AG08396 (cell line): ENCODE results near the gene FYN.
A peak's percentile ranks its signal among the peaks of the same experiment; 100 is the strongest.

ENCODE experiments used
- DNase-seq: peaks from one replicate; pipeline ENCODE4 v3.0.0; 2012; ENCODE audit warnings: low spot score, mixed read lengths

Gene FYN

DNA sequence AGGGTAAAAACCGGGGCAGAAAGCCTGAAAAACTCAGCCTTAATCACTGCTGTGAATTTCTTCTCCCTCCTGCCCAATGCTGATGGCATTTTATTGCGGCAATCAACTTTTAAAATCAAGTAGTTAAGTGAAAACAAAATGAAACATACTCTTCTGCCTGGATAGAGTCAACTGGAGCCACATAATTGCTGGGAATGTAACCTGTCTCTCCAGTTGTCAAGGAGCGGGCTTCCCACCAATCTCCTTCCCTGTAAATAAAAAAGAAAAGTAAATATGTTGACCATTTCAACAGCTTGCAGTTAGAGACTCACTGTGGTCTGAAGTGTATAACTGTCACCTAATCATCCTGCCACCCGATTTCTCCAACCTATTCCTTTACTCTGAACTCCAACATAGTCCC is 165.5 kb downstream of the FYN start:
- no peak for DNase-seq

DNA sequence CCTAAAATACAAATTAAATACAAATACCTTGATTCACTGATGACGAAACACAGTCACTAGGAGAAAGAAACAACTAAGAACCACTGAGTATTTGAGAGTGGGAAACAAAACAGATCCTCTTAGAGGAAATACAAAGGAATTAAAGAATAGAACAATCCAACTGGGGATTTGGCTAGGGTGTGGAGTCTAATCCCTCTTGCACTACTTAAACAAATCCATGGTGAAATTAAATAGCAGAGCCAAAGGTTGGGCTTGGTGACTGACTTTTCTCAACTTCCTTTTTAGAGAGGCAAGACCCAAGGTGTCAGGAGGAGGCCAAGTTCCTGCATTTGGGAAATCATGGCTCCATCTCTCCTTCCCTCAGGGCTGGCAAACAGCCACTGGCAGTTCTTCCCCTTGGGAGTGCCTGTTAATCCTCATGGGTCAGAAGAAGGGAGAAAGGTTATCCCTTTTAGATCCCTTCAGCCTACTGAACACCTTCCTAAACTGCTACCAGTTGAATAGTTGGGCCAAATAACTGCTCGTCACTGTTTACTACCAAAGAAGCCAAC is 166.3 kb downstream of the FYN start:
- DNase-seq, result no peak

DNA sequence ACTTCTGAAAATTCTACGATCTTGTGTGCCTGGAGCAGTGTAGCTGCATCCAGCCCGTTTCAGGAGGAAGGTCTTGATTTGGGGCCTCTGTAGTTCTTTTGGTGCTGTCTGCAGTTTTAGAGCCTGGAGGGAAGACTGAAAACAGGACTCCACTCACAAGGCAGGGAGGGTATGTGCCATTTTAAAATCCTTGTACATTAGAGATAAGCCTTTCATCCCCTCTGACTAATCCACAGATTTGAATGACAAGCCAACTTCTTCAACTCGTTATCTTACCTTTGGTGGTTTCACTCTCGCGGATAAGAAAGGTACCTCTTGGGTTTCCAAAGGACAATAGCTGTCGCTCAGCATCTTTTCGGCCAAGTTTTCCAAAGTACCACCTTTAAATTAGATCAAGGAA is 169.5 kb downstream of the FYN start:
- no peak for DNase-seq

DNA sequence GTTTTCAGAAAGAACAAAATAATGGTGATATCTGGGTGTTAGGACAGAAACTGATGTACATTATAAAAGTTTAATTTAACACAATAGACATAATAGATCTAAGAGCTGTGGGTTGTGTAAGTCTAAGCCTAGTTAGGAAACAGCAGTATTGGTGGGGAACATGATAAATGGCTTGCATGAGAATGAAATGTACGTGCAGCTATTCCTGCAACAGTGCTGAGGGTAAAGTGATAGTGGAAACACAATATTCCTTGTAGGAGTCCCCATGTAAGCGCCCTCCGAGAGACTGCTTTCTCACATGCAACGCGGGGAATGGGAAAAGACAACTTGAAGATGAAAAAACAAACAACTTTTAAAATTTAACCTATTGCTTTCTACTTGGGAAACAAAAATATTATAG is 171.0 kb downstream of the FYN start:
- DNase-seq, result no peak

DNA sequence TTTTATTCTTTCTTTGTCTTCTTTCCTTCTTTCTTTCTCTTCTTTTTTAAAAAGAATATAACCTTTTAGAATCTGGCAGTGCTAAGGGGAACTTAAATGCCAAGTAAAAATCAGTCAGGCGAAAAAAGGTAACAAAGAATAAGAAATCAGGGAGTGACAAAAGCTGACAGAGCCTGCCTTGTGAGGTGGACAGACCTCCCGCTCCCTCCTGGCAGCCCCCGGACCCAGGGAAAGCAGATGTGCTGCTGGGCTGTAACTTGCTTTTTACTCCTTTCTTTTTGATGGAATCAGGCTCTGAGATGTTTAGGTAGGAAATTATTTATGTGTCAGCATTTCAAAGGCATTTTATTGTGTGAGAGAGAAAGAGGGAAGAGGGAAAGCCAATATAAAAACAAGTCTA is 172.1 kb downstream of the FYN start:
- no peak for DNase-seq

DNA sequence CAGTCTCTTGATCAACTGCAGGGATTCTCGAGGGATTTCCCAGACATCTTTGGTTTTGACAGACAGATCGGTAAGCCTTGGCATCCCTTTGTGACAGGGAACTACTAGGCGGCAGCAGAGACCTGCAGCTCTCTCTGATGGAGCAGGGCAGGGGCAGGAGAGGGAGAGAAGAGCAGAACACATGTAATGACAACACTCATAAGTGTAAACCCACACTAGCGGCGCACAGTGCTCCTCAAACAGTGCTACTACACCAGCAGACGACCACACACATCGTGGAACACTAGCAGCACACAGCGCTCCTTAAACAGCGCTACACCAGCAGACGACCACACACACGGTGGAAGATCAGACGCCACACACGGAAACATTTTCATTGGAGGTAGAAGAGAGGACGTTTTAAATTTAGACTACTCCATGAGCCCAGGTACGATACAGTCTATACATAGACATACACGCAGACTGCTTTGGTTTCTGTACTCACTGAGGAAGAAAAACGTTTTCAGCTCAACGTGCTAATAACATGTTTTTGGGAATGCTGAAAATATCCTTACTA is 173.0 kb downstream of the FYN start:
- no peak for DNase-seq

DNA sequence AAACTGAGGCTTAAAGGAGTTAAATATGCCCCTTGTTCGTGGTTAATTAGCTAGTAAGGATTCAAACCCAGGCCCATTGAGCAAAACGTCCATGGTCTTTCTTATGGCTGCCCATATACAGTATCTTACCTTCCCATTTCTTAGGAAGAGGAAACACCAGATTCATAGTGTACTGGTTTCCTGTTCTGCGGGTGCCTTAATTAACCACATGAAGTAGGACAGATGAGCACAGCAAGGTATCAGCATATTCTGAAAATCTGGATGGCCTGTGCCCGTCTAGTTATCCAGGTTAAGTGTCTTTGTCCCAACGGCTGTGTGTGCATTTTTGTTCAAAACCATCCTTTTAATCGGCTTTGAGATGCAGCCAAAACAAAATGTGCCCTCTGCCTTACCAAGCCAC is 174.1 kb downstream of the FYN start:
- no peak for DNase-seq

DNA sequence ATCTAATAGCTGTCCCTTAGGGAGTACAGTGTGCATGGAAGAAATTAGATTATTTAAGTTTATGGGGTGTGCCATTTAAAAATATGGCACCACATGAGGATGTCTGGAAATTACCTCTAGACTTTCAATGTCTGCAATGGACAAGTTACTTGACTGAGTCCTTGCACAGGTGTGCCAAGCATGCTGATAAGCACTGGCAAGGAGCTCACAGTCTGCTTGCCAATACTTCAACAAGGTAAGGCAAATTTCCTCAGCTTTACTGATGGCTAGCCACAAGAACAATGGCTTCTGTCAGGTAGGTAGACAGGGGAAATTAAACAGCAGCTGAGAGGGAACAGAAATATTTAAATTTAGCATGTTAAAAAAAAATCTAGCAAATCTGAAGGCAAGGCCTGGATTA is 176.4 kb downstream of the FYN start:
- no peak for DNase-seq

DNA sequence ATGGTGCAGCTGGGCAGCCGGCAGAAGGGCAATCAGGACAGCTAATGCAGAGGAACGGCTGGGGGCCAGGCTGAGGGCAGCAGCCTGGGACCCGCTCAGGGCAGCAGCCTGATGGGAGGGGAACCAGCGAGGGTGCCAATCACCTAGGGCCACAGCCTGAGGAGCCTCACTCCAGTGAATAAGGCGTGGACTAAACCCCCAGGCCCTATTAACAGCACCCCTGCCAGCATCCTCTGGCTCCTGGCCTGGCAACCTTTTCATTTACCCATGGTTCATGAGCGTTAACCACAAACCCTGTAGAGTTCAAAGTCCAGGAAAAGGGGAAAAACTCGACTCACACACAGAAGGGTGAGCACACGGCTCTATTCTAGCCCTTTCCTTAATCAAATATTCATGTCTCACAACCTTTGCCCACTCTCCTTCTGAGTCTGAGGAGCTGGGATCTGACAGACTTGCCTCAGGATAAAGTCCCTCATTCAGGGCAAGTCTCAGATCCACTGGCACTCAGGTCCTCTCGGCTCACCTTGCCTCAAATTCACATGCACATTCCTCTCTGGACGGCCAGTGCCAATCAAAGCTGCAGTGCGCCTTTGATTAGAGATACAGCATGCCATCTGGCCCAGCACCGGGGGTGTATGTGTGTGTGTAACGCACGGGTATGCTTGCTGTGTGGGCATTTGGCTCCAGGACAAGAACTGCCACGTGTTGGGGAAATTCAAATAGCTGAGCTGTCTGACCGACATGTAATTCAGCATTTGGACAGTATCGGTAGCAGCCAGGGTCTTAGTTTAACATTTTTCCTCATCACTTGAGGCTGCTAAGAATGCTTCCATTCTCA is 180.7 kb downstream of the FYN start:
- DNase-seq, result no peak

DNA sequence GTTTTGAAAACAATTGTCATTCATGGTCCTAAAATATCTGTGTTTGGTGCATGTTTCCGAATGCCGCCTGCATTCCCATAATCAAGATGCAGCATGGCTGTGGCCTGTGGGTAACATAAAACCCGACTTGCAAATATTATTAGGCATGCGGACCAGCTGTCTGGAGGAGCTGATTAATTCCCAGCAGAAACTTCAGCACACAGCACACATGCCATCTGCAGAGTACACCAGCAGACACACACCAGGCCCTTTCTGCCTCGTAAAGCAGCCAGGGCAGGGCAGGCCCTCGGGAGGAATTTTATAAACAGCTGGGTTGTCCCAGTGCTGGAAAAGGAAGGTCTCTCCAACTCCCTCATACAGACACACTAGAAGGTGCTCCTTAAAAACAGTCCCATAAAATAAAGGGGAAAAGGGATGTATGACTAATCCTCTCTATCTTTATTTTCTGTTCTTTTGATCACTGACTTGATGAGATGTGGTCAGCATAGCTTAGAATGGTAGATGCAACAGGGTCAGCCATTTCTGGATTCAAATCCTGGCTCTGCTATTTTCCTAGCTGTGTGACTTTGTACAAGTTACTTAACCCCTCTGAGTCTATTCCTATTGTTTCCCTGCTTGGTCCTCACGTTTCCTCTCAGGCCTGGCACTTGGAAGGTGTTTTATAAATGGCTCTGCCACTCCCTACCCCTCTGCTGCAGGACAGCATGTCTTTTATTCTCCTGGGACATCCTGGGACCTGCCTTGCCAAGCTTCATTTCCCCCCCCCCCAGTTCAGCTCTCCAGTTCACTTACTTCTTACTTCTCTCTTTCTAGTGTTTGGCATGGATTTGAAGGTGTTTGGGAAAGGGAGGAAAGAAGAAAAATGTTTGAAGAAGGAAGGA is 181.7 kb downstream of the FYN start:
- no peak for DNase-seq

DNA sequence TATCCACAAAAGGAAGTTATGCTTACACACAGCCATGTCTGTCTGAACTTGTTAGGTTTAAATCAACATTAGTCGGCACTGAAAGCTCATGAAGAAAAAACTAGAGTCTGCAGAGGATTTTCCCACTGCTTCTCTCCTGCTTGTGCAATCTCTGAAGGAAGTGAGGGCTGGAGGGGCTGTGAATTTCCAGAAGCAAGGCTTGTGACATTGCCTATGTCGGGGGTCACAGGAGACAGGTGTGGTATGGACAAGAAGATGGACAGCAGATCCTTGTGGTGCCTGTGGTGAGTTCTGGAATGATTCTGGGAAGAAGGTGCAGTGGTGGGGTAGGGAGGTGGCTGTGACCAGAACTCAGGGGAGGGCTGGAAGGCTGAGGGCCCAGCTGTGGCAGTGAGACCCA is 183.3 kb downstream of the FYN start:
- DNase-seq, result no peak

DNA sequence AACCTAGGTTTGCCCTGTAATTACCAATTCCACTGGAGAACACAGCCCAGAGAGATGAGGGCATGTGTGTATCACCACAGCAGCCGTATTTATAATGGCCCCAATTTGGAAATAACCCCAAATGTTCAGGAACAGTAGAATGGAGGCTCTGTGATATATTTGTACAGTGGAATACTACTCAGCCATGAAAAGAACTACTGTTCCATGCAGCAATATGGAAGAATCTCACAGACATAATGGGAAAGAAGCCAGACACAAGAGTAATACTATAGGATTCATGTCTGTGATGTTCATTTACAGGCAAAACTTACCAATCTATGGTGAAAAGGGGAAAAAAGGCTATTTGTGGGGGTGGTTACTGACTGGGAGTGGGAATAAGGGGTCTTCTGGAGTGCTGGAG is 183.8 kb downstream of the FYN start:
- no peak for DNase-seq

DNA sequence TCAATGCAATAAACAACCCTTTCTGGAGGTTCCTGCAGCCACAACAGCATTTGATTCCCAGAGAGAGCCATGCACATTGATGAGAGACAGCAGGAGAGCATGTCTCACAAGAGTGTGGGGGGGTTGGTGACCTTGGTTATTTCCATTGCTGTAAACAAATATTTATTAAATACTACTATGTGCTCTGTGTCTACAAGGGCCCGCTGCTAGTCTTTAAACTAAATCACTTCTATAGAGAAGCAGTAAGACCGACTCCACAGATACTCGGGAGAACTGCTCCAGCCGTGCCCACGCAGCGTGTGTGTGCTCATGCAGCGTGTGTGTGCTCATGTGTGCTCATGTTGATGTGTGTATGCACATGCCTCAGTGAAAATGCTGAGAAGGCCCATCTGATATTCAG is 184.9 kb downstream of the FYN start:
- DNase-seq, result no peak

DNA sequence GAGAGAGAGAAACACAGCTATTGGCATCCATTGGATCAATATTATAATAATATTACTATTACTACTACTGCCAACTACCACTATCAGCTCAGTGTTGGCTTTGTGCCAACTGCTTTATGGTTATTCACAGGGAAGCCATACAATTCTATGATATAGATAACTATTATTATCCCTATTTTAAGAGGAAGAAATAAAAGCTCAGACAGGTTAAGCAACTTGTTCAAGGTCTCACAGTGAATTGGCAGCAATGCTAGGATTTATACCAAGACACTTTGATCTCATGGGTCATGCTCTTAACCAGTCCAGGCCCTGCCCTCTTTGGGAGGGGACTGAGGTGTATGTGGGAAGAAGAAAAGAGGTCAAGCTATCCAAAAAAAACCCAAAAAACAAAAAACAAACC is 185.6 kb downstream of the FYN start:
- no peak for DNase-seq

DNA sequence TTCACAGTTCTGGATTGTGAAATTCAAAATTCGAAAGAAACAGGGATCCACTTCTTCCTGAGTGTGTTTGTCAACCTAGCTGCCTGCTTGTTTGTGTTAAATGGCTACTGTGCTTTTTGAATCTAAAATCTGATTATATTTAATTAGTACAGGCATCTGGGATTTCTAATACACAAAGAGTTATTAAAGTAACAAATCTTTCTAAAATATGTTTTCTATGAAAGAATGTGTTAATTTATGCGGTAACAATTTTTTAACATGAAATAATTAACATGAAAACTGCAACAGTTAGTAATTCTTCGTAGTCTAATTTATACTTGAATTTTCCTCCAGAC is 186.4 kb downstream of the FYN start:
- DNase-seq, result no peak

DNA sequence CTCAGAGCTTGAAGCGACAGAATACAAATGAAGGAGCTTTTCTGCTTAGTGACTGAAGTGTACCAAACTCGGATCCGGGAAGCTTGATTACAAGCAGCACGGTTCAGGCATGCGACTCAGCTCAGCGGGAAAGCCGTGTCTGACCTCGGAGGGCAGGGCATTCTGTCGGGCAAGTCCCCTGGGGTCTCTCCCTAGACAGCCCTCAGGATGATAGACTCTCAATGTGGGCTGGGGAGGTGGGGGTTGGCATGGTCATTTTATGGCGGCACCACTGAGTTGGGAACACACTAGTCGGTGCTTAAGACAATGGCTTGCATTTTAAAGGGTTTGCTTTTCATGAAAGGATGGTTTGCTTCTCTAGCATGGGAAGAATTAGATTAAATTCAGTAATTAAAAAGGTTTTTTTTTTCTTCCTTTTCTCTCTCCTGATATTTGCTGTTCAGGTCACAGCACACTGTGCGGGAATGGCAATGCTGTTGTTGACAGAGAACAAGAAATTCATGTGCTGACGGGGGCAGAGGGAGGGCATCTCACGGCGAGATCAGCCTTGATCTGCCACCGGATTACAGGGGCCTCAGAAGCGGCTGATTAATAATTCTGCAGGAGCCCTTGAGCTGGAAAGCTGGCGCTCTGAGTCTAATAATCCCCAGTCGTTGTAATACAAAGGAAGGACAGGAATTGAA is 186.9 kb downstream of the FYN start:
- DNase-seq, result no peak

DNA sequence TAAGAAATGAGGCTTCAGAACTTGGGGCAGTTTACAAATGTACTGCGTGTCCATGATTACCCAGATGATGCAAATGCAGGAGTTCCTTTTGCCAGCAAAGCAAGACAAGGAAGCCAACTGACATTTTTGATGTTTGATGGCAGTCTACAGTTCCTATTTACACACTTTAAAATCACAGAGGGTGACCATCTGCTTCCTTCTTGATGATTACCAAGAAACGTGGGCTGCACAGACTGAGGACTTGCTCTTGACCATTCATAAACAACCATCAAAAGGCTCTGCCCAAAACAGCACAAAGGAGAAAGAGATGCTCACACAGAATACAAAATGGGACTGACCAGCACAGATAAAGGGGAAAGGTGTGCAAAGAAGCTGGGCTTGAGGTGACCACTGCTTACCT is 187.7 kb downstream of the FYN start:
- DNase-seq, result no peak

DNA sequence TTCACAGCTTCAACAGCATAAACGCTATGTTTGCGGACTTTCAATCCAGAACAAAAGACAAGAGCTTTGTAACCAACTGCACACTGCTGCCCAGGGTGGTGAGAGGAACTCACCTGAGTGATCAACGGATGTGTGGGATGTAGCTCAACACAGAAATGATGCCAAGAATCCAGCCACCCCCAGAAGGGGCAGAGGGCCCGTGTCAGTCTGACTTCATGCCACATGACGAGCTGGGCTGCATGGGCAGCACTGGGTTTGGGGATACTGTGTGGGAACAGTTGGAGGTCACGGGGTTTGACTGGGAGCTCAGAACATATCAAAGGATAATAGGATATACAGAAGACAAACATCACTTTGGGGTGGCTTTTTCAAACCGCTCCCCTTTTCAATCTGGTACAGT is 188.2 kb downstream of the FYN start:
- DNase-seq, result no peak

DNA sequence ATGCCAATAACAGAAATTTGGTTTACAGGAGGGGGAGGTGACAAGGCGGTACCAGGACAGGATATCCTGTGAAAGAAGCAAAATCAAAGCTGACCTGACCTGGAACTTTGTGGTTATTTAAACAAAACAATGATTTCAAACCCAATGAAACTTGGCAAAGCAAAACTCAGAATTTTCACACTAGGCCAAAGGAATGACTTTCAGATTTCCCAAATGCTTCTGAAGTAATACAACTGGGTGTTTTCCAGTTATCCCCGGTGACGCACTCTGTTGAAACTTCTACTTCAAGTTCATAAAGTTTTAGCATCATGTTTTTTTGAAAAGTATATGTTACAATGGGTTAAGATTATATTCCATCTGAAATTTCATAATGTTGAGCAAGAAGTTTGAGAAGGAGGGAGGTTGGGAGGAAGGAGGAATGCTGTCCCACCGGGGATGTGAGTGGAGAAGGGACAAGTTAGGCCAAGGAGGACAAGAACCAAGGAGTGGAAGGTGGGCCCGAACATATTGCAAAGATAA is 189.4 kb downstream of the FYN start:
- DNase-seq, result peak; percentile 54

DNA sequence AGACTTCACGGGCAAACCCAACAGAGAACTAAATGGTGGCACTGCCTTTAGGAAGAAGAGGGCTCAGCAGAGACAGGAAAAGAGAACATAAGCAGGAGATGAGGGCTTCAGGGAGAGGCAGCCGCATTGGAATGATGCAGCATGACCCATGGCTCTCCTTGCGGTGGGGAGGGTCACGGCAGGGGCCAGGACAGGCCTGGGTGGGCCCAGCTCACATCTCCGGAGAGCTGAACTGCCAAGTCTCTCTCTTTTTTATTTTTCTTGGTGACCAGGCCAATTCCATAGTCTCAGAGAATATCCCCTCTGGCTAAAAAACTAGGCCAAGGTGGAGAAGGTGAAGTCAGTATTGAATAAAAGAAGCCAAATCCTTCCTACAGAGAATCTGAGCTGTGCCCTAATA is 190.1 kb downstream of the FYN start:
- no peak for DNase-seq

DNA sequence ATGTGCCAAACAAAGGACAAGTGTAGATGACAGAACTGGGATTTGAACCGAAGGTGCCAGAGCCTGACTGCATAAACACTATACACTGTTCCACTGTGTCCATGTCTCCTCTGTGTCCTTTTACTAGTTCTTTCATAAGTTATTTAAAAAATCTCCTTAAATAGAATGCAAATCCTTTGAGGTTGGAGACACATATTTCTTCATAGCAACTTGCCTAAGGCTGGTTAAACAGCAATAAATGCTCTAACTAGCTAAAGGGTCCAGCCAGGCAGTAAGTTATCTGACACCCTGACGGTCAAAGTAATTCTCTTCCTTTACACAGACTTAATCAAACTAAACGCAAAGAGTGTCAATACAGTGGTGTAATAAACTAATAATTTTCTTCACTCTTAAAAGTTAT is 191.4 kb downstream of the FYN start:
- DNase-seq, result no peak
